SK-N-DZ (cell line): ENCODE measurements around the gene CAMTA1.

Source experiments
- DNase-seq: peaks from one replicate; pipeline ENCODE4 v3.0.0-alpha.2; 2015; ENCODE audit warnings: low spot score

Gene CAMTA1

GRCh38 chr1:7006996-7007871 is 222.0 kb downstream of the CAMTA1 start:
- no peak for DNase-seq

GRCh38 chr1:7007902-7008301 is 222.6 kb downstream of the CAMTA1 start:
- no peak for DNase-seq

GRCh38 chr1:7008331-7008730 is 223.1 kb downstream of the CAMTA1 start:
- no peak for DNase-seq

GRCh38 chr1:7008975-7009740 is 223.9 kb downstream of the CAMTA1 start:
- no peak for DNase-seq

- no peak for DNase-seq
These were observed 224.7 kb downstream of the CAMTA1 start for GRCh38 chr1:7009741-7010525.

GRCh38 chr1:7010534-7011200 is 225.4 kb downstream of the CAMTA1 start:
- no peak for DNase-seq

- DNase-seq = no peak
These were observed 226.6 kb downstream of the CAMTA1 start for GRCh38 chr1:7011826-7012225.

GRCh38 chr1:7012461-7012924 is 227.2 kb downstream of the CAMTA1 start:
- no peak for DNase-seq

DNA sequence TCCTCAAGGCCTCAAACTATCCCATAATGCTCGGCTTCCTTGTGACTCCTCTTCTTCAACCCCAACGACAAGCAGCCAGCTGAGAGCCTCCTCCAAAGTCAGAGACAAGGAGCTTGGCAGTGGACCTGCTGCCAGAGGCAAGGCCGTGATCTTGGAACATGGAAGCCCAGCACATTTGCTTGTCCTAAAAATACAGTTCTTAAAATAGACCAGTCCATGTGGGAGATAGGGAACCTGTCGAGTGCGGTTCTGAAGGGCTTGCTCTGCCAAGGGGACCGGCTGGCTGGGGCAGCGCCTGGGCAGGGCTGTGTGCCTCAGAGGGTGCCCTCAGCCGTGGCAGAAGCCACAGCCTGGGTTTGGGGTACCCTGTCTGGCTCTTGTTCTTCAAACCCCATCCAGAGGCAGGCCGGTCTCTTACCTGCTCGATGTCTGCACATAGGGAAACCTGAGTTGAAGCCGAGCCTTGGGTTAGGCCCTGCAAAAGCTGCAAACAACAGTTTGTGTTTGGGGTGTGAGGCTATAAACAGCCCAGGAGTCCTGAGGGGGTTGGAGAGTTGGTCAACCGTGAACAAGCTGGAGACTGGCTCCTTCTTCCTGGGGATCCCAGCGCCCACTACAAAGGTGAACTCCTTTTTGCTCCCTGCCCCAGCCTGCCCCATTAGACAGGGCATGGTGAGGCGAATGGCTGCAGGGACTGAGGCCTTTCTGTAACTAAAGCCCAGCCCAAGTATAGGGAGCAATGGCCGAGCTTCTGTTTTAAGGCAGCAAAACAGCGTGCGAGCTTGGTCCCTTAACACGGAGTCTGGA is 228.8 kb downstream of the CAMTA1 start:
- DNase-seq = no peak

DNA sequence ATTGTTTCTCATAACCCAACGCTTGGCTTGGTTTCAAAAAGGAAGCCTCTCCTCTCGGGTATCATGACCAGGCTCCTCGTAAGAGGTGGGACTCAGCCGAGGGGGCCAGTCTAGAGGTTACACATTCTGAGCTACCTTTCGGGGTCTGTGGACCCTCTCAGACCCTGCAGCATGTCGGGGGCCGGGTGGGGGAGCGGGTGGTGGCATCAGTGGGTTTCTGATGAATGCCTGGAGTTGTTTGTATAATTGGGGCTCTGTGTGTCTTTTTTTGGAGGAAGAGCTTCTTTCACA is 229.3 kb downstream of the CAMTA1 start:
- DNase-seq = no peak

- no peak for DNase-seq
These were observed 229.8 kb downstream of the CAMTA1 start for GRCh38 chr1:7015022-7015421.

- no peak for DNase-seq
These were observed 233.1 kb downstream of the CAMTA1 start for GRCh38 chr1:7018351-7018750.

GRCh38 chr1:7018826-7019225 is 233.6 kb downstream of the CAMTA1 start:
- no peak for DNase-seq

DNA sequence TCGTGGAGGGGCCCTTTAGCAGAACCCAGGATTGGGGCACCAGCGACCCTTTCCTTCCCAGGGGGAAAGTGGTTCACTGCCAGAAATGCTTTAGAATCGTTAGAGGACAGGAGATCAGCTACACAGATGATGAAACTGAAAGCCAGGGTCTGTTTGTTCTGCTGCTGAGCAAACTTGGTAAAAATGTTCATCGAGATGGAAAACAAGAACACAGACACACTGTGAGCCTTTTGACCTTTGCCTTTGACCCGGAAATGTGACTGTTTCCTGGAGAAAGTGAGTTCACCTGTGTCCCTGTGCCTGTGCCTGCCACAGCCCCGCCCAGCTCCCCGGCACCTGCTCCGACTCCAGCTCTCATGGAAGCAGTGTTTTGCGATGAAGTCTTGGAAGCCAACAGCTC is 234.3 kb downstream of the CAMTA1 start:
- DNase-seq = no peak

- no peak for DNase-seq
These were observed 236.8 kb downstream of the CAMTA1 start for GRCh38 chr1:7022058-7022457.

DNA sequence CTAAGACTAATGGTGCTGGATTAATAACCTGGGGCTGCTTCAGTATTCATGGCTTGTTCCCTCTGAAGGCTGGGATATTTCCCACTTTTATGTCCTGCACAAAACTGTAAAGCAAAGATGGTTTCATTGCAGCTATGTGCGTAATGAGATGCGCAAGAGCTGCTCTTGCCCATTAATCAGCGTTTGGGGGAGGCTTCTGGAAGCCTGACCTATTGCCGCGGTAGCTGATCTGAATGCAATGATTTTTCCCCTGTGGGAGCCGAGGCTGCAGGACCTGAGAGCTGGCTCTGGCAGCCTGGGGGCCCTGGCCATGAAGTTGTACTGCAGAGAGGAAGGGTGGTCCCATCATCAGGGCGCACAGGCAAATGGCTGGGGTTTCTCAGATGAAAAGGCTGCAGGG is 239.8 kb downstream of the CAMTA1 start:
- DNase-seq = no peak

- DNase-seq = no peak
These were observed 240.9 kb downstream of the CAMTA1 start for GRCh38 chr1:7026169-7026568.

GRCh38 chr1:7032992-7033391 is 247.7 kb downstream of the CAMTA1 start:
- no peak for DNase-seq

DNA sequence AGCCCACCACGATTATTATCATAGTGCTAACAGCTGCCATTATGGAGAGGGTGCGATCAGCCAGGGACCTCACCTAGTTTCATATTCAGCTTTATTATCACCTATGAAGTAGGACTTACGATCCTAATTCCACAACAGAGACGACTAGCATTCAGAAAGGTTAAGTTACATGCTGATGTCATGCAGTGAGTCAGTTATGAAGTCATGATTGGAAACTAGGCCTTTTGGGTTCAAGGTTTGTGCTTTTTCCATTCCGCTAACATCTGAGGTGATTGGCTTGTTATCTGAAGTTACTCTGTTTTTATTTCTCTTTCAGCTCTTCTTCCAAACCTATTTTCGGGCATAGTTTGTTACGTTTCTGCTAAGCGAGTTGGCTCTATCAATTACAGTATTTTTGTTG is 251.1 kb downstream of the CAMTA1 start:
- no peak for DNase-seq

DNA sequence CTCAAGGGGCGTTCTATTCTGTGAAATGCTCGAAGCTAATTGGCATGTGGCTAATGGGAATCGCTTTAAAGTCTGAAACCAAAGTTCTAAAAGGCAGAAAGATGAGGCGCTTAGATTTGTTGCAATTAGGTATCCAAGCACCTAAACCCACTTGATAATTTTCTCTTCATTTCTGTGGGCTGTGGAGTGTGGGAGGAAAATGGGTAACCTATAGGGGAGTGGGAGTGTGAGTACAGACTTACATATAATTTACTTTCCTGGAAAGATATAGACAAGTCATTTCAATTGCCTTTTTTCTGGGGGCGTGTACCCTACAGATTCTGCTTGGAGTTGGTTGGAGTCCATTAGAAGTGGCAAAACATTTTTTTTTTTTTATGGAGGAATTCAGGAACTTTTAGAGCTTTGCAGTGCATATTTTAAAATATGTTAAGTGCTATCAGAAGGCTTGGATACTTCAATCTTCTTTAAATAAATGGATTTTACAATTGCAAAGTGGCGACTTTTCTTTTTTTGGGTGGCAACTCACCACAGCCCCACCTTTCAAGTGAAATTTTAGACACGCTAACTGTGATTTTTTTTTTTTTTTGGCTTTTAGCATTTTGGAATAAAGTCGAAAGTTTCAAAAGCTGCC is 254.5 kb downstream of the CAMTA1 start:
- DNase-seq = no peak
